KG1 (cell line): Measurements from ENCODE around the gene OGT.

ENCODE experiments used
- DNase-seq: peaks from one replicate; lab custom pipeline; 2025; lab: John Stamatoyannopoulos, UW

OGT gene

GRCh38 chrX:71622576-71623450 lies 89.9 kb downstream of the OGT start:
- no peak for DNase-seq

GRCh38 chrX:71623714-71624113 lies 90.8 kb downstream of the OGT start:
- no peak for DNase-seq

- no peak for DNase-seq
Measured at GRCh38 chrX:71625471-71625870, 92.6 kb downstream of the OGT start.
